GM21528 (cell line): Measurements from ENCODE around the gene ZNF556.
"Not testable (repeated sequence)": the region's sequence is repeated elsewhere in the genome, so short reads cannot be mapped to it uniquely, and the experiment has no call there.

ENCODE experiments used
- ATAC-seq: cut with Tn5 transposase; IDR thresholded peaks from one replicate; pipeline ENCODE4 v1.9.1; 2021; ENCODE audit warnings: mild to moderate bottlenecking, moderate library complexity; ENCODE audit not compliant: unreplicated experiment, low FRiP score

ZNF556 gene

DNA sequence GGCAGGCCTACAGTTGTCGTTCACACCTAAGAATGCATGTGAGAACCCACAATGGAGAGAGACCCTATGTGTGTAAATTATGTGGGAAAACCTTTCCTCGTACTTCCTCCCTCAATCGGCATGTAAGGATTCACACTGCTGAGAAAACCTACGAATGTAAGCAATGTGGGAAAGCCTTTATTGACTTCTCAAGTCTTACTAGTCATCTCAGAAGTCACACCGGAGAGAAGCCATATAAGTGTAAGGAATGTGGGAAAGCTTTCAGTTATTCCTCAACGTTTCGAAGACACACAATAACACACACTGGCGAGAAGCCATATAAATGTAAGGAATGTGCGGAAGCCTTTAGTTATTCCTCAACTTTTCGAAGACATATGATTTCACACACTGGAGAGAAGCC lies 14.5 kb upstream of the ZNF556 start:
- no peak for ATAC-seq

- ATAC-seq = no peak
Observed at GRCh38 chr19:2853015-2853606, 14.0 kb upstream of the ZNF556 start.

- no peak for ATAC-seq
Observed at GRCh38 chr19:2854849-2855248, 12.3 kb upstream of the ZNF556 start.

GRCh38 chr19:2856457-2857050 lies 10.6 kb upstream of the ZNF556 start:
- no peak for ATAC-seq

- ATAC-seq = no peak
Observed at GRCh38 chr19:2858864-2859263, 8.3 kb upstream of the ZNF556 start.

DNA sequence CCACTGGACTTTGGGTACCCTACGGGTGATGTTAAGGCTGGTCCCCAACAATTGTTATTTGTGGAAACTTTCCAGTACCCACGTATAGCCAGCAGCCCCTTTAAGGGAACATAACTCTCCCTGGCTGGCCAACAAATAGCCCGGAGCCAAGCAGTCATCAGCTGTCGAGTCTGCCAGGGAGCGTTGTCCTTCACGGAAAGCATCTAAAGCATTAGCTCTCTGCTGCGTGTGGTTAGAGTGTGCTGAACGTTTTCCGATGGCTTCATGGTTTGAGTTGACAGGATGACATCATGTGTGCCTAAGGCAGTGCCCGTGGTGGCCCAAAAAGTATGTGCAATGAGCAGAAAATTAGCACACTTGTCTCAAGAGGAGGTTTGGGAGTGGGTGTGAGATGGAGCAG lies 3.3 kb upstream of the ZNF556 start:
- no peak for ATAC-seq

DNA sequence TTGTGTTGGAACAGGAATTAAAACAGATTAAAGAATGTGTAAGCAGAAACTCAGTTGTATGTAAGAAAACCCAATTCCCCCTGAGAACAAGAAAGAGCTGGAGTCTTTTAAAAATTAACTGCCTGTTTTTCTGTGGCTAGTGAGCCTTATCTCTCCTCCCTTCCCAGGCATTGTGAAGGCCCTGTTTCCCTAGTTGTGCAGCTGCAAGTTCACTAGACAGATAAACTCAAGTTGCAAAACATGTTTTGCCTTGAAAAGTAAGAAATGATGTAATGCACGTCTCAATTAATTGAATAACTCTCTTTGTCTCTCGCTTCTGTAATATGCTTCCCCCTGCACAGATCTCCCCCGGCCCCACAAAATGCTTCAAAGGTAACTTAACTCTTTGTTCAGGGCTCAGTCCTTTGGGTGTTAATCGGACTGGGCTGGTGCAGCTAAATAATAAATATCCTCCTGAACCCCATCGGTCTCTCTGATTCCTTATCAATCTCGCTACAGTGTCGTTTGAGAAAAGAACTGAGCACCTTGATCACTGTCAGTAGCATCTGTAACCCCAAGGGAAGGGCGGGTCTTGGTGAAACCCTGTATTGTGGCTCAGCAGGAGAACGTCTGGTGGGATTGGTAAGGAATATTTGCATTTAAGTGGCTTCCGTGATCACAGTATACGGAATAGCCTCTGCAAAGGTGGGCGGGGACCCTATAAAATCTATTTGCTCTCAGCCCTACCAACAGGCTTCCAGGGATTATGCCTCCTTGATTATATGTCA lies 1.6 kb upstream of the ZNF556 start:
- no peak for ATAC-seq

- no peak for ATAC-seq
Observed at GRCh38 chr19:2866495-2867024, 575 bp upstream of the ZNF556 start.

DNA sequence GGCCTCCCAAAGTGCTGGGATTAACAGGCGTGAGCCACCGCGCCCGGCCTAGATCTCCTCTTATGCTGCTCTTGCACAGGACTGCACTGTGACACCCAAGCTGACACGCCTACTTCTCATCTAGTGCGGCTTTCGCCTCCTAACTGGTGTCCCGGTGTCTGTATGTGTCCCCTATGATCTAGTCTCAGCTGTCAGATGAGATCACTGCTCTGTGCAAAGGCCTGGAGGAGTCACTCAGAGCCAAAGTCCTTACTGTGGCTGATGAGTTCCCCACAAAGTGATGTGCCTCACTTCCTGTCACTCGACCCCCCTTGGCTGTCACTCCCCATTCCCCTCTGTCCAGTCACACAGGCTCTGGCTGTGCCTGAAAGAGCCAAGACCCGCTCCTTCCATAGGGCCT lies 2.5 kb downstream of the ZNF556 start:
- no peak for ATAC-seq

GRCh38 chr19:2872175-2872574 lies 5.0 kb downstream of the ZNF556 start:
- not testable (repeated sequence) for ATAC-seq

- no peak for ATAC-seq
Observed at GRCh38 chr19:2877398-2878331, 10.5 kb downstream of the ZNF556 start.

- no peak for ATAC-seq
Observed at GRCh38 chr19:2883686-2884439, 16.7 kb downstream of the ZNF556 start.

- ATAC-seq = no peak
Observed at GRCh38 chr19:2885736-2886135, 18.6 kb downstream of the ZNF556 start.

DNA sequence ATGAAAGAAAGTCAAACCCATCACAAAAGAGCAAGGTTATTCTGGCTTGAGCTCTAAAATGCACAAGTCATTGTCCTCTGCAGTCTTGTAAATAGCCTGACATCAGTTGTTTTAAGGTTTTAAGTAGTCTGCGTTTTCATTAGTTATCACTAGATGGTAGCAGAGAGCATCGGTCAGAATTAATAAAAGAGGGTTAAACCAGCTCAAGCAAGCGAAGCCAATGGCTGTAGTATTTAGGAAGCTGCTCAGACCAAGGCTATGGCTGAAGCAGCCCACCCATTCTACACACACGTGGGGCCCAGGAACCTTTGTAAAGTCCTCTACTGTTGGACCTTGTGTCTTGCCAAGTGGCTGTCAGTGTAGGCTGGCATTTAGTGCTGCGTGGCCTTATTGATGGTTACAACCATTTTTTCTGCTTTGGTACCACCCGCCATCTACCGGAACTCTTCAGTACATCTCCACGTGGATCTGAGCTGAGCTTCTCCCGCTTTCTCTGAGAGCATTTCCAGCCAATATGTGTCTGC lies 20.3 kb downstream of the ZNF556 start:
- no peak for ATAC-seq

DNA sequence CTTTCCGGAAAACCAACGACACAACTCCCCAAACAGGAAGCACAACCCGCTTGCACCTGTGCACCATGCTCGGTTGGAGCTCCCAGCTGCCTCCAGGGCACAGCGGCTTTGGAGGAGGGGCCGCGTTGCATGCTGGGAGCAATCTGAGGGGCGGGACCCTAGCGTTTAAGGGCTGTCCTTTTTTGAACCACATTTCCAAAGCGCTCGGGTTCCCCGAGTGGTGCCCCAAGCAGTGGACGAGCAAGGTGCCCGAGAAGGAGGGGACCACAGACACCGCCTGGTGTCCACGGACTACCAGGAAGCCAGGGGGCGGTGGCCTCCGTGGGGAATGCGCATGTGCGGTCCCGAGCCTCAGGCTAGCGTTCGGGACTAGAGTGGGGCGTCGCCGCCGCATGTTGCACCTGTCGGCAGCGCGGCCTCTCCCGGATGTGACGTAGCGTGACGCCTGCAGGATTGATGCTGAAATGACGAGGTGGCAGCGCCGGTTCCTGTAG lies 21.6 kb downstream of the ZNF556 start:
- ATAC-seq = no peak

- ATAC-seq = not testable (repeated sequence)
Observed at GRCh38 chr19:2890531-2890930, 23.4 kb downstream of the ZNF556 start.

GRCh38 chr19:2896694-2897093 lies 29.6 kb downstream of the ZNF556 start:
- ATAC-seq = no peak

GRCh38 chr19:2900296-2901252 lies 33.4 kb downstream of the ZNF556 start, which contains the start of gene ZNF57:
ZNF57 (plus strand) TSS chr19:2900928; CDS start chr19:2901046, 118 bp downstream.
- peak; percentile 90 for ATAC-seq
